K562 (cell line): ENCODE results near the gene TOGARAM2.

ENCODE experiments used
- ARID3A ChIP-seq: IDR thresholded peaks from 2 replicates; pipeline ENCODE4 v1.6.1; 2012; ENCODE audit warnings: low read depth, low read length, improper control_type of control experiment, borderline replicate concordance
- CTCF ChIP-seq, 3 experiments: IDR thresholded peaks in 2 of 3; conservative IDR thresholded peaks in 1 of 3; 2 replicates each; pipeline ENCODE4 v1.5.1; 2011 to 2012; ENCODE audit warnings: low read length in 3 of 3, mild to moderate bottlenecking in 3 of 3, control low read depth in 2 of 3, improper control_type of control experiment in 1 of 3, inconsistent platforms in 1 of 3, low read depth in 1 of 3, mixed read lengths in 1 of 3, moderate library complexity in 1 of 3; ENCODE audit not compliant: insufficient read depth in 2 of 3
- EZH2 ChIP-seq: IDR thresholded peaks from 2 replicates; pipeline ENCODE4 v1.6.1; 2012; ENCODE audit warnings: low read depth, mild to moderate bottlenecking, inconsistent platforms, low read length, borderline replicate concordance
- KLF16 ChIP-seq: IDR thresholded peaks from 2 replicates; pipeline ENCODE4 v1.6.1; 2016; ENCODE audit warnings: antibody characterized with exemption
- RBFOX2 ChIP-seq: fragments of 200-400 bp; formaldehyde crosslinking; IDR thresholded peaks from 2 replicates; pipeline ENCODE4 v1.6.1; 2017; ENCODE audit warnings: low read depth, mild to moderate bottlenecking, low read length, moderate library complexity
- ZNF655 ChIP-seq: fragments of 250-450 bp; sonication (Bioruptor Pico); IDR thresholded peaks from 2 replicates; pipeline ENCODE4 v1.5.0; 2021

- TF ChIP-seq ZNF655 (CRISPR knock-in tag) (no peak), CTCF (IDR thresholded peaks at IDR 0.05 in 2 of 3, conservative IDR thresholded peaks at IDR 0.05 in 1 of 3; ENCODE audit: insufficient read depth in 2 of 3, low read depth in 1 of 3, low read length in 3 of 3) (no peak), EZH2 (no peak), RBFOX2 (no peak), ARID3A (no peak), KLF16 (no peak)
Observed at GRCh38 chr2:29074411-29074810, 93.3 kb downstream of the TOGARAM2 start, which contains the start of gene PCARE.
